ENCODE data around the gene SERTAD1.
A peak's percentile ranks its signal among the peaks of the same experiment; 100 is the strongest.
"Not testable (repeated sequence)": the region's sequence is repeated elsewhere in the genome, so short reads cannot be mapped to it uniquely, and the experiment has no call there.

Gene SERTAD1, protein sequence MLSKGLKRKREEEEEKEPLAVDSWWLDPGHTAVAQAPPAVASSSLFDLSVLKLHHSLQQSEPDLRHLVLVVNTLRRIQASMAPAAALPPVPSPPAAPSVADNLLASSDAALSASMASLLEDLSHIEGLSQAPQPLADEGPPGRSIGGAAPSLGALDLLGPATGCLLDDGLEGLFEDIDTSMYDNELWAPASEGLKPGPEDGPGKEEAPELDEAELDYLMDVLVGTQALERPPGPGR

DNA sequence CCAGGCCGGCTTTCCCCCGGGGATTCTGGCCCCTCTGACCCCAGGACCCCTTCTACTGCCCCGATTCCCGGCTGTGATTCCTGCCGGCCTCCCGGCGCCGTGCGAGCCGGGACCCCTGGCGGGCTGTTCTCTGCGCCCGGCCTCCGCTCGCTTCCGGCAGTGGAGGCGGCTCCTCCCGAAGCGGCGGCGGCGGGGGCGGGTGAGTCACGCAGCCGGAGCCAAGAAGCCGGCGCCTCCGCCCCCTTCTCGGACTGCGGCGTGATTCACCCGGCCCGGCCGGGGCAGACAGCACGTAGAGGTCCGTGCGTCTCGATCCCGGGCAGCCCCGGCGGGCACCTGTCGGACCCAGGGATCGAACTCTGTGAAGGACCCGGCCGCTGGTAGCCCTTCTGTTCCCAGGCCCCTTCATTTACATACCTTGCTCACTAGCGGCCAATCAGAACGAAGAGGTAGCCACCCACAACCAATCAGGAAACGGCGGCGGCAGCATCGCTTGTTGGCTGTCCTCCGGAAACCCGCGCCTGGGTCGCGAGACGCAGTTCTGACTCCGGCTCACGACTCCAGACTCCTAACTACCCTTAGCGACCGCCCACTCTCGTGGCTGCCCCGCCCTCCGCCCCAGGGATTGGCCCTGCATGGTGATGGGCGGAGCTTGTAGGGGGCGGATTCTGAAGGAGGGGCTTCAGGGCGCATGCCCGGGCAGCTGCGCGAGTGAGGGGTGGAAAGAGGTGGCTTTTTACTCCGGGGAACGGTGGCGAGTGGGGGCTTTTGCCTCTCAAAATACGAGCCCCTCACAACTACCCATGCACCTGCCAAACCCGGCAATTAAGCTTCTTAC lies at the start of gene SERTAD1:
TSS of gene SERTAD1 (minus strand) at position 543 of the 838 bp plus-strand sequence. CDS start 2,446 bp downstream, outside the sequence.
- DNase-seq (ENCODE audit: low read depth in 2 of 2): peak; percentile 100

DNA sequence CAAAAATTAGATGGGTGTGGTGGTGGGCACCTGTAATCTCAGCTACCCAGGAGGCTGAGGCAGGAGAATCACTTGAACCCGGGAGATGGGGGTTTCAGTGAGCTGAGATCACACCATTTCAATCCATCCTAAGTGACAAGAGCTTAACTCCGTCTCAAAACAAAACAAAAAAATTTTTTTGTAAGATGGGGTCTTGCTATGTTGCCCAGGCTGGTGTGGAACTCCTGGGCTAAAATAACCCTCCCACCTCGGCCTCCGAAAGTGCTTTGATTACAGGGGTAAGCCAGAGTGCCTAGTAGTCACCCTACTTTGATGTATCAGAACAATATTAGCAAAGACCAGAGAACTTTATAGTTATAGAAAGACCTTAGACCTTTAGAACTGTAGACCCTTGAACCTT lies 48.9 kb upstream of the SERTAD1 start:
- no peak for DNase-seq (ENCODE audit: low read depth in 2 of 2)

DNA sequence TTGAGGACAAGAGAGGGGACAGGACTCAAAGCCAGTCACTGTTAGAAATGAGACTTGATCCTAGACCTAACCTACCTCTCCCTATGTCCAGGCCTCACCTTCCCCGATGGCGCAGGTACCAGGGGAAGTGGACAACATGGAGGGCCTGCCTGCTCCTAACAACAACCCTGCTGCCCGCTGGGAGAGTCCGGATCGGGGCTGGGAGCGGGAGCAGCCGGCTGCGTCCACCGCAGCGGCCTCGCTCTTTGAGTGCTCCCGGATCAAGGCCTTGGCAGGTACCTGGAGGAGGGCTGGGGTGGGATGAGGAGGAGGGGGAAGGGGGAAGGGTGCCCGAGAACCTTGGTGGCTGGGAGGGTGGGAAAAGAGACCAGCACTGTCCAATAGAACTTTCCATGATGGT lies 46.7 kb upstream of the SERTAD1 start:
- DNase-seq (ENCODE audit: low read depth in 2 of 2): no peak

DNA sequence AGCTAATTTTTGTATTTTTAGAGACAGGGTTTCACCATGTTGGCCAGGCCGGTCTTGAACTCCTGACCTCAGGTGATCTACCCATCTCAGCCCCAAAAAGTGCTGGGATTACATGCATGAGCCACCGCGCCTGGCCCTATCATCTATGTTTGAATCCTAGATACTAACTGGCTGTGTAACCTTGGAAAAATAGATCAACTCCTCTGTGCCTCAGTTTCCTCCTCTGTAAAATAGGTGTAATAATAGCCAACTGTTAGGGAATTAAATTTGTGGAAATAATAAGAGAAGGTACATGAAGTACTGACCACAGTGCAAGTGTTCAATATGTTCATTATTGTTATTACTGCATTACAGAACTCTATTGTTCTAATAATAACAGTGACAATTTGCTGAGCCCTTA lies 45.3 kb upstream of the SERTAD1 start:
- no peak for DNase-seq (ENCODE audit: low read depth in 2 of 2)

DNA sequence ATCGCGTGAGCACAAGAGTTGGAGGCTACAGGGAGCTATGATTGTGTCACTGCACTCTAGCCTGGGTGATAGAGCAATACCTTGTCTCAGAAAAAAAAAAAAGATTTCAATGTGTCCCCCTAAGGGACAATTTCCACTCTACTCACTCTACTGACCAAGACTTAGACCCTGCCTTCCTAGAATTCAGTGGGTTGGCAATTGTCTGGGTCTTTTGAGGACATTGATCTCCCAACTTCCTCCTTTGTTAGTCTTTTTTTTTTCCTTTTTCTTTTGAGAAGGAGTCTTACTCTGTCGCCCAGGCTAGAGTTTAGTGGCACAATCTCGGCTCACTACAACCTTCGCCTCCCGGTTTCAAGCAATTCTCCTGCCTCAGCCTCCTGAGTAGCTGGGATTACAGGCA lies 43.2 kb upstream of the SERTAD1 start:
- DNase-seq (ENCODE audit: low read depth in 2 of 2): no peak

DNA sequence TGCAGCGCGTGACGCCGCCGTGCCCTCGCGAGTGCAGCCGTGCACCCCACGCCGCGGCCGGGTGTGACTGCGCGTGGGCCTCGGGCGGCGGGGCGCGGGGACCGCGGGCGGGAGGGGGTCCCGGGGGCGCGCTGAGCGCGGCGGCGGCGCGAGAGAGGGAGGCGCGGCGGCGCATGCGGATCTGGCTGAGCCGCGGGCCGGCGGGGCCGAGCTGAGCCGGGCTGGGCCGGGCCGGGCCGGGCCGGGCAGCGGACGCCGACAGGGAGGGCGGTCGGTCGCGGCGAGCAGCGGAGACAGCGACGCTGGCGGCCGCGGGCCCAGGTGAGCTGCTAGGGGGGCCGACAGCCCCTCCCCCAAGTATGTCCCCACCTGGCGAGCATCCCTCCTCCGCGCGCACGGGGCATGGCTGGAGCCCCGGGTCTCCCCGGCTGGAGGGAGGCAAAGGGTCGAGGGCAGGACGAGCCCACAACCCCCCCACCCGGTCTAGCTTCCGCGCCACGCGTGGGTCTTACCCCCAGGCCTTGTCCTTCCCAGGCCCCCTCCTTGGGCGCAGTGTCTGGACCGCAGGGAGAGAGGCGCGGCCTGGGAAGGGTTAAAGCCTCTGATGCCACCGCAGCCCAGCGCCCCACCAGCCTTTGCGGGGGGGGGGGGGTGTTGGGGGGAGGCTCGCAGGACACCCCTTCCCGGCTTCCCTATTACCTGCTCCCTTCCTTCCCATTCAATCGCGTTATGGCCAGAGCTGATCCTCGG lies 41.4 kb upstream of the SERTAD1 start, which contains the start of gene SPTBN4:
TSS of gene SPTBN4 (plus strand) at position 17 of the 750 bp plus-strand sequence. CDS start 5,621 bp downstream, outside the sequence.
- no peak for DNase-seq (ENCODE audit: low read depth in 2 of 2)

DNA sequence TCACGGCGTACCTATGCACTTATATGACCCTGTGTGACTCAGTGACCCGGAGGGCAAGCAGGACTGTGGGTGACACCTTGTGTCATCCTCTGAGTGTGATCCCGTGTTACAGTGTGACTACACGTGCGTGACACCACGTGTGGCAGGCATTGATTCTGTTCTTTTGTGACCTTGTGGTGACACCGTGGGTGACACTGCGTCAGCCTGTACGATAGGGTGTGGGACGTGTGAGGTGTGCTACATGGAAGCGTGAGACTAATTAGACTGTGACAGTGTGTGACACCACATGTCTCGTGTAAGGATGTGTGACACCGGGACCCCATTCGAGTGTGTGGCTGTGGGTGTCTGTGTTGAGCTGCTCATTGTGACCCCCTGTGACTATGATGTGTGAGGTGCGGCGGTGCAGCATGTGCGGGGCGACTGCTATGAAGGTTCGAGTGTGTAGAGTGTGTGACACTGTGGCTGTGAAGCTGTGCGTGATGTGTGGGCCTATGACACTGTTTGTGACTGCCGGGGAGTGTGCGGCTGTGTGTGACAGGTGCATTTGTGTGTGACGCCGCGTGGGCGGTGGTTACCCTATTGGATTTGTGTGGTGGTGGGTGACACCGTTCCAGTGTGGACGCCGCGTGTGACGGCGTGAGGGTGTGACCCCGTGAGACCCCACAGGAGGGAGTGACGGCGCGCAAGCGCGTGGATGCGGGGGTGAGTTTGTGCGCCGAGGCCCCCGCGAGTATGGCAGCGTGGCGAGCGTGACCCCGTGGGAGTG lies 40.6 kb upstream of the SERTAD1 start:
- DNase-seq (ENCODE audit: low read depth in 2 of 2): peak; percentile 47 to 49

DNA sequence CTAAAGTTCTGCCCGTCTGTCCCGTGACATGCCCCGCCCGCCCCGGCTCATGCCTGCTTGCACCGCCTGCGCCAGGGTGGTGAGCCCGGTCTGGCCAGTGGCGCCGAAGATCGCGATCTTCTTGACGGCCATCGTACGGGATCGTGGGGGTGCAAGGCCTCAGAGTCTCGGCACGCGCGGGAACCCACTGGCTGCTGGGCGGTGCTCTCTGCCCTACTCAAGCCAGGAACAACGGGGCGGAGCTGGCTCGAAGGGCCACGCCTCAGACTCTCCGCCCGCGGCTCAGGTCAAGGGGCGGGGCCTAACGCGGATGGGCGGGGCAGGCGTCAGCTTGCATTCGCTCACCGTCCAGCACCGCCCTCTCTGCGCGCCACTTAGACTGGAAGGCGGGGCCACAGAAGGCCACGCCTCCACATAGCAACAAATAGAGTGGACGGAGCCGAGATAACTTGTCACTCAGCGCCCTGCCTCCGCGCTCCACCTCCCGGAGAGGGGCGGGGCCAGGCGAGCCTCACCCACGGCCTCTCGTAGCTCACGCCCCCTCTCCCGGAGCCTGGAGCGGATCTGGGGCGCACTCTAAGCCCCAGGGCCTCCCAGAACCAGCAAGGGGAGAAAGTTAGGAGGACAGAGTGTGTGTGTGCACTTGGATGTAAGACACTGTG lies 39.9 kb upstream of the SERTAD1 start, which contains the start of gene BLVRB:
TSS of gene BLVRB (minus strand) at position 189 of the 662 bp plus-strand sequence. CDS start at position 132, 57 bp downstream.
- peak; percentile 99 to 100 for DNase-seq (ENCODE audit: low read depth in 2 of 2)

DNA sequence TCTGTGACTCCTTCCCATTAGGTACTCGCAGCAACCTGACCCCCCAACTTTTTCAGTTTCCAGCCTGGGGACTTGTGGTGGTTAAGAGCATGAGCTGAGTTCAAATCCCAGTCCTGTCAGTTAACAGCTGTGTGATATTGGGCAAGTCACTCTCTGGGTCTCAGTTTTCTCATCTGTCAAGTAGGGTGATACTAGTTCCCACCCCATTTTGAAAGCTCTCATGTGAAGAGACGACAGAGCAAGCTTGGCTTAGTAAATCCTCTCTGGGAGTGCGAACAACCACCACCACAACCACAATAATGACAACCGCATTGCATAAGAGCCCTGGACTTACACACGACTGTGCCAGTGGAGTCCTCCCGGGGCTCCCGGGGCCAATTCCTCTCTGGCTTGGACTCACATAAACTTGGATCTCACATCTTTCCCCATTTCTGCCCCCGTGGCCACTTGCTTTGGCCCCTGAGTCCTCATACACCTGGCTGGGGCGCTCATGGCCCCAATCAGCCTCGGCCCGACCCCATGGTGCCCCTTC lies 39.3 kb upstream of the SERTAD1 start:
- DNase-seq (ENCODE audit: low read depth in 2 of 2): no peak

DNA sequence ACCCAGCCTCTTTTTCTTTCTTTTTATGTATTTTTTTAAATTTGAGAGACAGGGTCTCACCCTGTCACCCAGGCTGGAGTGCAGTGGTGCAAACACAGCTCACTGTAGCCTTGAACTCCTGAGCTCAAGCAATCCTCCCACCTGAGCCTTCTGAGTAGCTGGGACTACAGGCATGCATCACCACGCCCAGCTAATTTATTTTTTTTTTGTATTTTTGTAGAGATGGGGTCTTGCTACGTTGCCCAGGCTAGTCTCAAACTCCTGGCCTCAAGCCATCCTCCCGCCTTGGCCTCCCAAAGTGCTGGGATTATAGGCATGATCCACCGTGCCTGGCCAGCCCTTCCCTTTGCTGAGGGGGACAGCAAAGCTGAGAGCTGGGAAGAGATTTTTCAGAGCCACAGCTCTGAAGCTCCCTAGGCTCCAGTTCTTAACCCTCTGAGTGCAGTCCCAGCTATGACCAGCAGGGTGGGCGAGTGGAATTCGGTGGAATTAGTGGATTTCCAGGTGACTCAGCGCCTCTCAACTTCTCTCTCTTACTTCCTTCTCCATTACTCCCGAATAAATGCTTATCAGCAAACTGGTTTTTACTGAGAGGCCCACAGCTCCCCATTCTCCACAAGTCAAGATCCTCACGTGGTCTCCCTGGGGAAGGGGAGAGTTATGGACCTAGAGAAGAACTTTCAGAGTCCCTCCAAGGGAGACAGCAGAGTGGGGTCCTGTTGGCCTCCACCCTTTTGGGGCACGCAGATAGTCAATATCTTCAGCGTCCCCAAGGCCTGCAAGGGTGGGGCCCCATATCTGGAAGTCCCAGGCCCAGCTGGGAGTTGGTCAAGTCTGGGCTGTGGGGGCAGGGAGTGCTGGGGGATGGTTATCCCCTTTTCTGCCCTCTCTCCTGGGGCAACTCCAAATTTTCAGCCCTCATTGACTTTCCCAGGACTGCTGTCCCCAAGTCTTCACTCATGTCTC lies 38.5 kb upstream of the SERTAD1 start:
- peak; percentile 66 to 75 for DNase-seq (ENCODE audit: low read depth in 2 of 2)

DNA sequence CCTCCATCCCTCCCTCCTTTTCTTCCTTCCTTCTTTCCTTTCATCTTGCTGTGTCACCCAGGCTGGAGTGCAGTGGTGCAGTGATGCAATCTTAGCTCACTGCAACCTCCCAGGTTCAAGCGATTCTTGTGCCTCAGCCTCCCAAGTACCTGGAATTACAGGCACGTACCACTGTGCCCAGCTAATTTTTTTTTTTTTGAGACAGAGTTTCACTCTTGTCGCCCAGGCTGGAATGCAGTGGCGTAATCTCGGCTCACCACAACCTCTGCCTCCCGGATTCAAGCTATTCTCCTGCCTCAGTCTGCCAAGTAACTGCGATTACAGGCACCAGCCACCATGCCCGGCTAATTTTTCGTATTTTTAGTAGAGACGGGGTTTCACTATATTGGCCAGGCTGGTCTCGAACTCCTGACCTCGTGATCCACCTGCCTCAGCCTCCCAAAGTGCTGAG lies 37.8 kb upstream of the SERTAD1 start:
- DNase-seq (ENCODE audit: low read depth in 2 of 2): not testable (repeated sequence)

DNA sequence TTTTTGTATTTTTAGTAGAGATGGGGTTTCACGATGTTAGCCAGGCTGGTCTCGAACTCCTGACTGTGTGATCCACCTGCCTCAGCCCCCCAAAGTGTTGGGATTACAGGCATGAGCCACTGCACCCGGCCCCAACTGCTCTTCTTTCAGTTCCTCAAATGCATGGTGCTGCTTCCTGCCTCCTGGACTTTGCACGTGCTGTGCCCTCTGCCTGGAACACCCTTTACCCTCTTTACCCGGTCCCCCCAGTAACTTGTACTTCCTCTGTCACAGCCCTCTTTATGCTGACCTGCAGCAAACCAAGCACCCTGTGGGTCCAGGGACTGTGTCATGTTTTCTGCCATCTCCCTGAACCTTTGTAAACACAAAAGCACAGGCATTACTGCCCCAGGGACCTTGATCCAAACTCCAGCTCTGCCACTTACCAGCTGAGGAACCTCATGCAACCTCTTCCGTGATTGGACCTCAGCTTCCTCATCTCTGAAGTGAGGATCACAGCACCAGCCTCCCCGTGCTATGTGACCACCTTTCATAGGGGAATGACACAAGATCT lies 36.0 kb upstream of the SERTAD1 start:
- no peak for DNase-seq (ENCODE audit: low read depth in 2 of 2)

DNA sequence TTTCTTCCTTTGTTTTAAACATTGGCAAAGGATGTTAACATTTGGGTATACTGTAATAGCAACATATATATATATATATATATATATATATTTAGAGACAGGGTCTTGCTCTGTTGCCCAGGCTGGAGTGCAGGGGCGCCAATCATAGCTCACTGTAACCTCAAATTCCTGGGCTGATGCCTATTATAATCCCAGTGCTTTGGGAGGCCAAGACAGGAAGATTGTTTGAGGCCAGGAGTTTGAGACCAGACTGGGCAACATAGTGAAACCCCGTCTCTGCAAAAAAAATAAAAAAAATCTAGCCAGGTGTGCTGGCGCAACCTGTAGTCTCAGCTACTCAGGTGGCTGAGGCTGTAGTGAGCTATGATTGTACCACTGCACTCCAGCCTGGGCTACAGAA lies 34.4 kb upstream of the SERTAD1 start:
- DNase-seq (ENCODE audit: low read depth in 2 of 2): no peak

DNA sequence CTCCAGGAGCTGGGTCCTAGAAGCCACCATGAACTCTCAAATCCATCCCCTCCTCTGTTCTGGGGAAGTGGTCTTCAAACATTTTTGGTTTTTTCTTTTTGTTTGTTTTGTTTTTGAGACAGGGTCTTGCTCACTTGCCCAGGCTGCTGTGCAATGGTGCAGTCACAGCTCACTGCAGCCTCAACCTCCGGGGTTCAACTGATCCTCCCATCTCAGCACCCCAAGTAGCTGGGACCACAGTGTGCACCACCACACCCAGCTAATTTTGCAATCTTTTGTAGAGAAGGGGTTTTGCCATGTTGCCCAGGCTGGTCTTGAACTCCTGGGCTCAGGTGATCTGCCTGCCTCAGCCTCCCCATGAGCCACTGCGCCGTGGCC lies 32.8 kb upstream of the SERTAD1 start:
- DNase-seq (ENCODE audit: low read depth in 2 of 2): no peak

DNA sequence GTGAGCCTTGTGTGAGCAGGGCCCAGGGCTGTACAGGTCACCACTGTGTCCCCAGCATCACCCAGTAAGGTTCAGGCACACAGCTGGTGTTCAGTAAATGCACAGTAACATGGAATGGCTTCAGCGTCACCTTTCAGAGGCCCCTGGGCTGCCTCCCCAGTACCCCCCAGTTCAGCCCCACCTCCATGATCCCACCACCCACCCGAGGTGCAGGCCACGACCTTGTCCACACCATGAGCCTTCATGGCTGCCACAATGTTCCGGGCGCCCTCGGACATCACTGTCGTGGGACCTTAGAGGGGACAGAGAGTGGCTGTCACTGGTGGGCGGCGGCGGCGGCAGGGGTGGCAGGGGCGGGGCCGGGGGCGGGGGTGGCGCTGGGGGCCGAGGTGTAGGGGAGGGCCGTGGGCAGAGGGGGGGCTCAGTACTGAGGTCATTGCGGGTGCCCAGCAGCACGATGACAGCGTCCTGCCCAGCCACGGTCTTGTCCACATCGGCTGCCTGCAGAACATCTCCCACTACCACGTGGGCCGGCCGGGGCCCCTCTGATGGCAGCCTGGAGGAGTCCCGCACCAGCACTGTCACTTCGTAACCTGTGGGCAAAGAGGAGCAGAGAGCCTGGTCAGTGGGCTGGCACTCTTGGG lies 32.3 kb upstream of the SERTAD1 start:
- DNase-seq (ENCODE audit: low read depth in 2 of 2): no peak

DNA sequence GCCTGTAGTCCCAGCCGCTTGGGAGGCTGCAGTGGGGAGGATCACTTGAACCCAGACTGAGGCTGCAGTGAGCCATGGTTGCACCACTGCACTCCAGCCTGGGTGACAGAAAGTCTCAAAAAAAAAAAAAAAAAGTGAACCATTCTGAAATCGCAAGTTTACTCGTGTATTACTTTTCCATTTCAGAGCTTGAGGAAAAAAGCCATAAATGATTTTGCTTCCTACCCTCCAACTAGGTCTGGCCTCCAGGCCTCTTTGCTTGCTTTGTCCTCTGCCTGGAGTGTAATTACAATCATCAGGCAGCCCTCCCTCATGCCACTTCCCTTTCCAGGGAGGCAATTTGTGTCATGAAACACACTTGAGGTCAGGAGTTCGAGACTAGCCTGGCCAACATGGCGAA lies 31.3 kb upstream of the SERTAD1 start:
- no peak for DNase-seq (ENCODE audit: low read depth in 2 of 2)

DNA sequence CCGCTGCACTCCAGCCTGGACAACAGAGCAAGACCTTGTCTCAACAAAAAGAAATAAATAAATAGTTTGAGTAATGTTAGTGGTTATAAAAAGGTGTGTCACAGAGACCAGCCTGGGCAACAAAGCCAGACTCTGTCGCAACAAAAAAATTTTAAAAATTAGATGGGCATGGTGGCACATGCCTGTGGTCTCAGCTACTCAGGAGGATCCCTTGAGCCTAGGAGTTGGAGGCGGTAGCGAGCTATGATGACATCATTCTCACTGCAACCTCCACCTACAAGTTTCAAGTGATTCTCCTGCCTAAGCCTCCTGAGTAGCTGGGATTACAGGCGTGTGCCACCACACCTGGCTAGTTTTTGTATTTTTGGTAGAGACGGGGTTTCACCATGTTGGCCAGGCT lies 28.2 kb upstream of the SERTAD1 start:
- DNase-seq (ENCODE audit: low read depth in 2 of 2): not testable (repeated sequence)

DNA sequence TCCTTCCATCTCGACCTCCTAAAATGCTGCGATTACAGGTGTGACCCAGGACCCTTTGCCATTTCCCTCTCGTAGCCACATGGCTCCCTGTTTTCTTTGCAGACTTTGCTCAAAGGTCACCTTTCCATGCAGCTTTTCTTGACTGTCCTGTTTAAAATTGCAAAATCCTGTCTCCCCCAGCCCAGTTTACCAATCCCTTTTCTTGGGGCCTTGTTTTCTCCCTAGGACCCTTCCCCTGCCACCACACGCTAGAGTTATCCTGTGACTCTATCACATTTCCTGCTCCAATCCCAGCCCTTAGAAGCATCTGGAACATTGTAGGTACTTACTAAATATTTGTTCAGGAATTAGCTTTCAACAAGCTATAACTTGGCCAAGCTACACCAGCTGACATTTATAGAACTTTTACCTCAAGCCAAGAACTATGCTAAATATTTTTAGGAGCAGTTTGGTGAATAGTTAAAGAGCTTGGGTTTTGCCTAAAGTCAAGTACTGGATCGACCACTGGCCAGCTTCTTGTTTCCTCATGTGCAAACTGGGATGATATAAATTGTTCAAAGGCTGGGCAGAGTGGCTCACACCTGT lies 27.5 kb upstream of the SERTAD1 start:
- no peak for DNase-seq (ENCODE audit: low read depth in 2 of 2)

Data from activated CD4-positive, alpha-beta T cell treated with anti-CD3 and anti-CD28 coated beads for 24 hours (primary cell).